Testis (tissue), 2 donors: ENCODE data around the gene KLHDC7B.

Source experiments
- POLR2A ChIP-seq: fragments of 450-650 bp; IDR thresholded peaks from one replicate; pipeline ENCODE4 v1.6.1; 2017; ENCODE audit warnings: antibody characterized with exemption, mild to moderate bottlenecking, moderate library complexity
- TF ChIP-seq, protein P1 (sequence below), 3 experiments: fragments of 450-650 bp in 2 of 3; fragments of 200-600 bp in 1 of 3; sonication (generic) in 1 of 3; IDR thresholded peaks; one replicate each; pipeline ENCODE4 v1.5.1; 2016 to 2019; ENCODE audit warnings: antibody characterized with exemption in 3 of 3, mild to moderate bottlenecking in 2 of 3, moderate library complexity in 1 of 3

- TF ChIP-seq POLR2A, result no peak
- TF ChIP-seq, protein P1, sequence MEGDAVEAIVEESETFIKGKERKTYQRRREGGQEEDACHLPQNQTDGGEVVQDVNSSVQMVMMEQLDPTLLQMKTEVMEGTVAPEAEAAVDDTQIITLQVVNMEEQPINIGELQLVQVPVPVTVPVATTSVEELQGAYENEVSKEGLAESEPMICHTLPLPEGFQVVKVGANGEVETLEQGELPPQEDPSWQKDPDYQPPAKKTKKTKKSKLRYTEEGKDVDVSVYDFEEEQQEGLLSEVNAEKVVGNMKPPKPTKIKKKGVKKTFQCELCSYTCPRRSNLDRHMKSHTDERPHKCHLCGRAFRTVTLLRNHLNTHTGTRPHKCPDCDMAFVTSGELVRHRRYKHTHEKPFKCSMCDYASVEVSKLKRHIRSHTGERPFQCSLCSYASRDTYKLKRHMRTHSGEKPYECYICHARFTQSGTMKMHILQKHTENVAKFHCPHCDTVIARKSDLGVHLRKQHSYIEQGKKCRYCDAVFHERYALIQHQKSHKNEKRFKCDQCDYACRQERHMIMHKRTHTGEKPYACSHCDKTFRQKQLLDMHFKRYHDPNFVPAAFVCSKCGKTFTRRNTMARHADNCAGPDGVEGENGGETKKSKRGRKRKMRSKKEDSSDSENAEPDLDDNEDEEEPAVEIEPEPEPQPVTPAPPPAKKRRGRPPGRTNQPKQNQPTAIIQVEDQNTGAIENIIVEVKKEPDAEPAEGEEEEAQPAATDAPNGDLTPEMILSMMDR (IDR thresholded peaks at IDR 0.05), result no peak
Measured at GRCh38 chr22:50583294-50583861, 37.7 kb downstream of the KLHDC7B start.
